H9 (cell line): Measurements from ENCODE around the gene TSSC4. TPM values are rescaled to one million over a fixed set of nuclear protein-coding genes. Genes with fewer than 3 reads are reported as not detected.

ENCODE experiments used
- DNase-seq: peaks from one replicate; pipeline ENCODE4 v3.0.0-alpha.2; 2017
- H2AFZ ChIP-seq: one replicate; pipeline ENCODE4 v1.6.1; 2013; ENCODE audit warnings: mild to moderate bottlenecking, low read length, control low read depth, moderate library complexity
- H2AK5ac ChIP-seq: 2 replicates; pipeline ENCODE4 v1.6.1; 2013; ENCODE audit warnings: low read length, control low read depth, mixed read lengths; ENCODE audit not compliant: insufficient read length
- H2BK120ac ChIP-seq: one replicate; pipeline ENCODE4 v1.6.1; 2013; ENCODE audit warnings: low read depth, mild to moderate bottlenecking, low read length, control low read depth, inconsistent platforms; ENCODE audit not compliant: poor library complexity, severe bottlenecking
- H2BK12ac ChIP-seq: 2 replicates; pipeline ENCODE4 v1.6.1; 2013; ENCODE audit warnings: low read length, control low read depth, mixed read lengths, low read depth; ENCODE audit not compliant: insufficient read length
- H2BK15ac ChIP-seq: 2 replicates; pipeline ENCODE4 v1.6.1; 2013; ENCODE audit warnings: low read depth, low read length, control low read depth
- H2BK20ac ChIP-seq: one replicate; pipeline ENCODE4 v1.6.1; 2013; ENCODE audit warnings: low read depth, mild to moderate bottlenecking, low read length, control low read depth, inconsistent platforms; ENCODE audit not compliant: poor library complexity, severe bottlenecking
- H2BK5ac ChIP-seq: 2 replicates; pipeline ENCODE4 v1.6.1; 2013; ENCODE audit warnings: low read length, control low read depth, mixed read lengths; ENCODE audit not compliant: insufficient read length
- H3K14ac ChIP-seq: 2 replicates; pipeline ENCODE4 v1.6.1; 2013; ENCODE audit warnings: low read length, control low read depth; ENCODE audit not compliant: insufficient read depth
- H3K18ac ChIP-seq: 2 replicates; pipeline ENCODE4 v1.6.1; 2013; ENCODE audit warnings: low read depth, mild to moderate bottlenecking, mixed read lengths, low read length, control low read depth; ENCODE audit not compliant: insufficient read length
- H3K23ac ChIP-seq: 2 replicates; pipeline ENCODE4 v1.6.1; 2013; ENCODE audit warnings: low read length, control low read depth, mixed read lengths, low read depth; ENCODE audit not compliant: insufficient read length
- H3K23me2 ChIP-seq: 2 replicates; pipeline ENCODE4 v1.6.1; 2013; ENCODE audit warnings: low read depth, mild to moderate bottlenecking, mixed read lengths, low read length, control low read depth; ENCODE audit not compliant: insufficient read length, poor library complexity, severe bottlenecking
- H3K27ac ChIP-seq: 2 replicates; pipeline ENCODE4 v1.5.1; 2013; ENCODE audit warnings: low read length, control low read depth, mixed read lengths, low read depth; ENCODE audit not compliant: insufficient read length
- H3K27me3 ChIP-seq: 2 replicates; pipeline ENCODE4 v1.6.1; 2013; ENCODE audit warnings: low read length, control low read depth, inconsistent platforms; ENCODE audit not compliant: insufficient read depth
- H3K4ac ChIP-seq: 2 replicates; pipeline ENCODE4 v1.6.1; 2013; ENCODE audit warnings: low read depth, mild to moderate bottlenecking, control low read depth, inconsistent platforms, low read length, moderate library complexity
- H3K4me1 ChIP-seq: 2 replicates; pipeline ENCODE4 v1.6.1; 2013; ENCODE audit warnings: low read length, control low read depth, inconsistent platforms; ENCODE audit not compliant: insufficient read depth
- H3K4me2 ChIP-seq: 2 replicates; pipeline ENCODE4 v1.6.1; 2013; ENCODE audit warnings: low read length, control low read depth, mixed read lengths; ENCODE audit not compliant: insufficient read length, insufficient read depth
- H3K56ac ChIP-seq: 2 replicates; pipeline ENCODE4 v1.6.1; 2013; ENCODE audit warnings: low read depth, mild to moderate bottlenecking, mixed read lengths, low read length, control low read depth; ENCODE audit not compliant: insufficient read length
- H3K79me1 ChIP-seq: 2 replicates; pipeline ENCODE4 v1.6.1; 2013; ENCODE audit warnings: low read depth, mild to moderate bottlenecking, moderate library complexity, low read length, control low read depth, inconsistent platforms; ENCODE audit not compliant: insufficient read depth, poor library complexity, severe bottlenecking
- H3K79me2 ChIP-seq: 2 replicates; pipeline ENCODE4 v1.6.1; 2013; ENCODE audit warnings: low read length, control low read depth, inconsistent platforms; ENCODE audit not compliant: insufficient read depth
- H3K9ac ChIP-seq: 2 replicates; pipeline ENCODE4 v1.6.1; 2013; ENCODE audit warnings: low read length, control low read depth, mixed read lengths; ENCODE audit not compliant: insufficient read length; ENCODE audit errors: extremely low read depth
- H3K9me3 ChIP-seq: one replicate; pipeline ENCODE4 v1.6.1; 2013; ENCODE audit warnings: low read depth, low read length, inconsistent platforms; ENCODE audit not compliant: control insufficient read depth
- H3T11ph ChIP-seq: one replicate; pipeline ENCODE4 v1.6.1; 2013; ENCODE audit warnings: mild to moderate bottlenecking, low read length, control low read depth, inconsistent platforms
- H4K20me1 ChIP-seq: one replicate; pipeline ENCODE4 v1.6.1; 2013; ENCODE audit not compliant: control insufficient read depth, insufficient read length, insufficient read depth
- H4K5ac ChIP-seq: 2 replicates; pipeline ENCODE4 v1.6.1; 2013; ENCODE audit warnings: low read depth, mild to moderate bottlenecking, mixed read lengths, low read length, control low read depth; ENCODE audit not compliant: insufficient read length
- H4K8ac ChIP-seq: replicated peaks from 2 replicates; pipeline ENCODE4 v1.6.1; 2013; ENCODE audit warnings: low read length, control low read depth, mixed read lengths, low read depth; ENCODE audit not compliant: insufficient read length
- H4K91ac ChIP-seq: 2 replicates; pipeline ENCODE4 v1.6.1; 2013; ENCODE audit warnings: low read depth, mild to moderate bottlenecking, moderate library complexity, mixed read lengths, low read length, control low read depth; ENCODE audit not compliant: insufficient read length
- H3K27ac Mint-ChIP-seq, 3 experiments: 2 replicates in 2 of 3; 3 replicates in 1 of 3; pipeline ENCODE4 v1.8.0; 2020 to 2021; ENCODE audit warnings: mixed read lengths in 3 of 3, mild to moderate bottlenecking in 1 of 3, moderate library complexity in 1 of 3
- H3K27me3 Mint-ChIP-seq: 2 replicates; pipeline ENCODE4 v1.8.0; 2021; ENCODE audit warnings: low read depth, mild to moderate bottlenecking, moderate library complexity, mixed read lengths
- H3K36me3 Mint-ChIP-seq, 3 experiments: 2 replicates in 2 of 3; 3 replicates in 1 of 3; pipeline ENCODE4 v1.8.0; 2020 to 2021; ENCODE audit warnings: low read depth in 3 of 3, mixed read lengths in 3 of 3; ENCODE audit not compliant: insufficient read depth in 1 of 3
- H3K4me1 Mint-ChIP-seq, 2 experiments: 2 replicates each; pipeline ENCODE4 v1.8.0; 2020; ENCODE audit warnings: mixed read lengths in 2 of 2
- H3K4me3 Mint-ChIP-seq, 2 experiments: 2 replicates in 1 of 2; 3 replicates in 1 of 2; pipeline ENCODE4 v1.8.0; 2020 to 2021; ENCODE audit warnings: mild to moderate bottlenecking in 2 of 2, mixed read lengths in 2 of 2, moderate library complexity in 1 of 2
- H3K9me3 Mint-ChIP-seq, 2 experiments: 2 replicates in 1 of 2; 3 replicates in 1 of 2; pipeline ENCODE4 v1.8.0; 2020; ENCODE audit warnings: mild to moderate bottlenecking in 2 of 2, mixed read lengths in 2 of 2, moderate library complexity in 1 of 2
- WGBS: extraction: QIAGEN DNeasy Blood & Tissue Kit; methylation state at CpG from one replicate; pipeline ENCODE4 v1.1.7; 2013; ENCODE audit warnings: missing lambda C conversion rate, low lambda C conversion rate, mixed read lengths; ENCODE audit not compliant: insufficient read length; ENCODE audit errors: extremely low coverage; 5-methylcytosine and 5-hydroxymethylcytosine counted together
- total RNA-seq: library from RNA; stranded (reverse); gene quantifications from 2 replicates; pipeline ENCODE4 v1.2.1, GENCODE V29; 2021
- TF ChIP-seq, protein P1 (sequence below): fragments of 200-600 bp; sonication (generic); conservative IDR thresholded peaks from 3 replicates; pipeline ENCODE4 v1.8.0; 2021; ENCODE audit warnings: antibody characterized with exemption, mild to moderate bottlenecking

TSSC4 gene
- total RNA-seq, 1 experiment from 2014 or later = 51.0 TPM

GRCh38 chr11:2365571-2366210 lies 34.9 kb upstream of the TSSC4 start:
- Histone ChIP-seq H3K23ac (no peak overlapping the region), H3K79me2 (no peaks in the 10 kb centered on the region), H2BK120ac (no peak overlapping the region), H3K4ac (no peak overlapping the region), H3K79me1 (no peaks in the 10 kb centered on the region), H3K9me3 (no peaks in the 10 kb centered on the region), H2AFZ (no peak overlapping the region), H3K27me3 (no peaks in the 10 kb centered on the region), H3K14ac (no peak overlapping the region; the same call in 1 of the 2 replicates), H2BK12ac (no peak overlapping the region), H4K8ac (no peak overlapping the region), H3K4me1 (no peaks in the 10 kb centered on the region), H4K91ac (no peak overlapping the region), H2BK15ac (no peak overlapping the region), H3K18ac (no peak overlapping the region), H3T11ph (no peak overlapping the region), H2AK5ac (no peak overlapping the region), H2BK20ac (no peak overlapping the region), H3K56ac (no peak overlapping the region), H3K23me2 (no peaks in the 10 kb centered on the region), H4K20me1 (no peaks in the 10 kb centered on the region), H3K4me2 (no peak overlapping the region), H3K9ac (no peak overlapping the region), H4K5ac (no peak overlapping the region), H3K27ac (no peak overlapping the region), H2BK5ac (no peak overlapping the region)
- Mint-ChIP-seq H3K4me3 (no peak overlapping the region), H3K4me1 (0 out of 4 replicates have a peak, but pooled peaks cover 0 to 2% of the 10 kb centered on the region in 2 experiments), H3K9me3 (no peaks in the 10 kb centered on the region), H3K36me3 (no peaks in the 10 kb centered on the region), H3K27ac (no peak overlapping the region), H3K27me3 (peaks cover 11% of the 10 kb centered on the region)
- no CpG with 5 or more reads among the region's 16 CpGs for WGBS
- TF ChIP-seq, protein P1, sequence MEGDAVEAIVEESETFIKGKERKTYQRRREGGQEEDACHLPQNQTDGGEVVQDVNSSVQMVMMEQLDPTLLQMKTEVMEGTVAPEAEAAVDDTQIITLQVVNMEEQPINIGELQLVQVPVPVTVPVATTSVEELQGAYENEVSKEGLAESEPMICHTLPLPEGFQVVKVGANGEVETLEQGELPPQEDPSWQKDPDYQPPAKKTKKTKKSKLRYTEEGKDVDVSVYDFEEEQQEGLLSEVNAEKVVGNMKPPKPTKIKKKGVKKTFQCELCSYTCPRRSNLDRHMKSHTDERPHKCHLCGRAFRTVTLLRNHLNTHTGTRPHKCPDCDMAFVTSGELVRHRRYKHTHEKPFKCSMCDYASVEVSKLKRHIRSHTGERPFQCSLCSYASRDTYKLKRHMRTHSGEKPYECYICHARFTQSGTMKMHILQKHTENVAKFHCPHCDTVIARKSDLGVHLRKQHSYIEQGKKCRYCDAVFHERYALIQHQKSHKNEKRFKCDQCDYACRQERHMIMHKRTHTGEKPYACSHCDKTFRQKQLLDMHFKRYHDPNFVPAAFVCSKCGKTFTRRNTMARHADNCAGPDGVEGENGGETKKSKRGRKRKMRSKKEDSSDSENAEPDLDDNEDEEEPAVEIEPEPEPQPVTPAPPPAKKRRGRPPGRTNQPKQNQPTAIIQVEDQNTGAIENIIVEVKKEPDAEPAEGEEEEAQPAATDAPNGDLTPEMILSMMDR = no peak
- no peak for DNase-seq
